IMR-90 (cell line): Measurements from ENCODE around the gene HCFC1. TPM values are rescaled to one million over a fixed set of nuclear protein-coding genes. Genes with fewer than 3 reads are reported as not detected.
"Not testable (repeated sequence)": the region's sequence is repeated elsewhere in the genome, so short reads cannot be mapped to it uniquely, and the experiment has no call there.

Experiments used
- ATAC-seq: fragments of 200-7000 bp; cut with Tn5 transposase; 2 replicates; pipeline ENCODE4 v1.9.1; 2020; ENCODE audit warnings: low read depth, mild to moderate bottlenecking, moderate library complexity
- BruUV-seq: library from RNA; stranded (reverse); fragments of 400-500 nt; replicated peaks from 2 replicates; lab custom pipeline; 2021; lab: Mats Ljungman, UMichigan
- CTCF ChIA-PET: fragments of 300-600 bp; formaldehyde crosslinking; extraction: SDS; loops from one replicate; lab custom pipeline; 2021; ENCODE audit warnings: antibody characterized with exemption; lab: Yijun Ruan, JAX
- POLR2A ChIA-PET: fragments of 300-600 bp; sonication (Branson Sonifier 250); formaldehyde crosslinking; loops from one replicate; lab custom pipeline; 2022; ENCODE audit warnings: antibody characterized with exemption; ENCODE audit not compliant: unreplicated experiment; lab: Charles Lee
- DNase-seq: peaks from one replicate; pipeline ENCODE4 v3.0.0; 2013
- H2AFZ ChIP-seq: replicated peaks from 2 replicates; pipeline ENCODE3; 2013; ENCODE audit warnings: low read length, mild to moderate bottlenecking; ENCODE audit not compliant: poor library complexity
- H2AK5ac ChIP-seq: 2 replicates; pipeline ENCODE4 v1.6.1; 2013; ENCODE audit warnings: low read depth, low read length, inconsistent platforms
- H2AK9ac ChIP-seq: replicated peaks from 2 replicates; pipeline ENCODE3; 2013; ENCODE audit warnings: mild to moderate bottlenecking, low read depth, low read length, moderate library complexity; ENCODE audit not compliant: poor library complexity
- H2BK120ac ChIP-seq: 2 replicates; pipeline ENCODE4 v1.6.1; 2013; ENCODE audit warnings: low read depth, low read length, inconsistent platforms
- H2BK15ac ChIP-seq: 3 replicates; pipeline ENCODE4 v1.6.1; 2013; ENCODE audit warnings: low read depth, low read length, inconsistent platforms
- H2BK20ac ChIP-seq: 2 replicates; pipeline ENCODE4 v1.6.1; 2013; ENCODE audit warnings: low read depth, mild to moderate bottlenecking, inconsistent platforms, low read length, moderate library complexity
- H2BK5ac ChIP-seq: 2 replicates; pipeline ENCODE4 v1.6.1; 2013; ENCODE audit warnings: mild to moderate bottlenecking, low read depth, low read length, inconsistent platforms; ENCODE audit not compliant: poor library complexity, severe bottlenecking
- H3K14ac ChIP-seq: replicated peaks from 2 replicates; pipeline ENCODE4 v1.6.1; 2013; ENCODE audit warnings: low read depth, low read length, inconsistent platforms
- H3K18ac ChIP-seq: 2 replicates; pipeline ENCODE4 v1.6.1; 2013; ENCODE audit warnings: low read depth, low read length, control low read depth
- H3K23ac ChIP-seq: 2 replicates; pipeline ENCODE4 v1.6.1; 2013; ENCODE audit warnings: low read depth, low read length, inconsistent platforms
- H3K27ac ChIP-seq: 2 replicates; pipeline ENCODE4 v1.5.1; 2013; ENCODE audit warnings: mild to moderate bottlenecking, control low read depth, low read length; ENCODE audit not compliant: insufficient read depth
- H3K27me3 ChIP-seq: 2 replicates; pipeline ENCODE4 v1.6.1; 2013; ENCODE audit warnings: low read length; ENCODE audit not compliant: control insufficient read depth, insufficient read depth
- H3K36me3 ChIP-seq: 2 replicates; pipeline ENCODE4 v1.6.1; 2013; ENCODE audit warnings: low read length, mixed read lengths; ENCODE audit not compliant: control insufficient read depth, insufficient read depth
- H3K4ac ChIP-seq: 2 replicates; pipeline ENCODE4 v1.6.1; 2013; ENCODE audit warnings: low read depth, low read length, inconsistent platforms
- H3K4me1 ChIP-seq: 2 replicates; pipeline ENCODE4 v1.6.1; 2013; ENCODE audit warnings: low read length, mixed read lengths; ENCODE audit not compliant: control insufficient read depth, insufficient read depth
- H3K4me2 ChIP-seq: 2 replicates; pipeline ENCODE4 v1.6.1; 2013; ENCODE audit warnings: low read depth, mild to moderate bottlenecking, control low read depth, low read length, moderate library complexity
- H3K4me3 ChIP-seq: 2 replicates; pipeline ENCODE4 v1.5.1; 2013; ENCODE audit warnings: low read depth, mild to moderate bottlenecking, control low read depth, low read length, moderate library complexity; ENCODE audit not compliant: insufficient read depth
- H3K56ac ChIP-seq: 2 replicates; pipeline ENCODE4 v1.6.1; 2013; ENCODE audit warnings: low read length, inconsistent platforms; ENCODE audit not compliant: insufficient read depth; ENCODE audit errors: extremely low read depth
- H3K79me1 ChIP-seq, 2 experiments: 2 replicates each; pipeline ENCODE4 v1.6.1; 2013; ENCODE audit warnings: low read length in 2 of 2, inconsistent platforms in 1 of 2, low read depth in 1 of 2
- H3K9ac ChIP-seq: 2 replicates; pipeline ENCODE4 v1.6.1; 2013; ENCODE audit warnings: low read depth, low read length, control low read depth
- H3K9me1 ChIP-seq: 2 replicates; pipeline ENCODE4 v1.6.1; 2013; ENCODE audit warnings: low read length, inconsistent platforms; ENCODE audit not compliant: insufficient read depth
- H3K9me3 ChIP-seq: 2 replicates; pipeline ENCODE4 v1.6.1; 2013; ENCODE audit warnings: low read length; ENCODE audit not compliant: control insufficient read depth, insufficient read depth
- H4K20me1 ChIP-seq: 2 replicates; pipeline ENCODE4 v1.6.1; 2013; ENCODE audit warnings: low read length, inconsistent platforms; ENCODE audit not compliant: insufficient read depth
- H4K5ac ChIP-seq: 2 replicates; pipeline ENCODE4 v1.6.1; 2013; ENCODE audit warnings: mild to moderate bottlenecking, low read depth, low read length, control low read depth
- H4K8ac ChIP-seq, 2 experiments: 2 replicates each; pipeline ENCODE4 v1.6.1; 2013; ENCODE audit warnings: low read depth in 2 of 2, low read length in 2 of 2, control low read depth in 1 of 2, inconsistent platforms in 1 of 2
- H4K91ac ChIP-seq: 2 replicates; pipeline ENCODE4 v1.6.1; 2013; ENCODE audit warnings: low read depth, low read length, inconsistent platforms; ENCODE audit not compliant: insufficient read depth
- CEBPB ChIP-seq: IDR thresholded peaks from 2 replicates; pipeline ENCODE4 v1.6.1; 2012; ENCODE audit warnings: low read depth, low read length, improper control_type of control experiment
- CTCF ChIP-seq: conservative IDR thresholded peaks from 2 replicates; pipeline ENCODE4 v1.5.1; 2012; ENCODE audit warnings: mild to moderate bottlenecking, low read depth, low read length, improper control_type of control experiment
- FOS ChIP-seq: fragments of 150-350 bp; IDR thresholded peaks from 2 replicates; pipeline ENCODE4 v1.6.1; 2016; ENCODE audit warnings: low read depth, low read length
- MAFK ChIP-seq: IDR thresholded peaks from 2 replicates; pipeline ENCODE4 v1.6.1; 2012; ENCODE audit warnings: low read depth, low read length, improper control_type of control experiment
- RAD21 ChIP-seq: IDR thresholded peaks from 2 replicates; pipeline ENCODE4 v1.6.1; 2012; ENCODE audit warnings: low read length, improper control_type of control experiment
- RCOR1 ChIP-seq: IDR thresholded peaks from 2 replicates; pipeline ENCODE4 v1.6.1; 2012; ENCODE audit warnings: mild to moderate bottlenecking, low read length, improper control_type of control experiment; ENCODE audit not compliant: insufficient replicate concordance
- RFX5 ChIP-seq: IDR thresholded peaks from 2 replicates; pipeline ENCODE4 v1.8.0; 2012; ENCODE audit warnings: low read depth, mild to moderate bottlenecking, low read length, moderate library complexity
- whole genome bisulfite sequencing, 2 experiments: methylation state at CpG; one replicate each; pipeline versions ENCODE4 v1.1.5 to v1.1.7; 2013; ENCODE audit warnings: missing lambda C conversion rate in 2 of 2; ENCODE audit not compliant: insufficient read length in 1 of 2; ENCODE audit errors: extremely low coverage in 2 of 2; 5-methylcytosine and 5-hydroxymethylcytosine counted together
- dilution Hi-C: fragments of 300-500 bp; cut with HindIII; formaldehyde crosslinking; loops from one replicate; pipeline ENCODE4 v1.14.3; 2018; ENCODE audit warnings: low sequenced_read_pairs; ENCODE audit not compliant: unreplicated experiment
- in situ Hi-C: fragments of 300-500 bp; cut with MboI; formaldehyde crosslinking; loops from 3 replicates; pipeline ENCODE4 v1.14.3; 2019; ENCODE audit warnings: low sequenced_read_pairs, inconsistent platforms, mixed read lengths
- intact Hi-C: fragments of 100-400 bp; cut with micrococcal nuclease; formaldehyde crosslinking; loops from 2 replicates; pipeline ENCODE4 v1.10.0; 2022
- polyA plus RNA-seq, 3 experiments: library from polyadenylated mRNA; depleted of rRNA; stranded (reverse); fragments of >200 nt; gene quantifications; 2 replicates each; pipeline ENCODE4 v1.2.3, GENCODE V29; 2012; ENCODE audit warnings: low replicate concordance in 1 of 3
- total RNA-seq: library from RNA; depleted of rRNA; stranded (reverse); fragments of >200 nt; gene quantifications from 2 replicates; pipeline ENCODE4 v1.2.3, GENCODE V29; 2012

HCFC1 gene
- total and polyA plus RNA-seq, 2 of the 4 experiments (the other 2 are of a cell fraction): 3.2 to 17.6 TPM

- BruUV-seq: no TSS peak
- H3K56ac ChIP-seq: no peak overlapping the region
- no peak overlapping the region for H3K27ac ChIP-seq
- H3K36me3 ChIP-seq: no peaks in the 10 kb centered on the region
- H3K9ac ChIP-seq: no peak overlapping the region
- no peak overlapping the region for H2BK20ac ChIP-seq
- H2BK15ac ChIP-seq: no peak overlapping the region
- H3K18ac ChIP-seq: no peak overlapping the region
- H2AK5ac ChIP-seq: no peak overlapping the region
- no peak overlapping the region for H2AFZ ChIP-seq
- no peak for ATAC-seq
- no peak overlapping the region for H3K4ac ChIP-seq
- dilution Hi-C loops: no loop called here
- H2AK9ac ChIP-seq: no peak overlapping the region
- POLR2A ChIA-PET: no interaction called here
- H3K14ac ChIP-seq: no peak overlapping the region
- H2BK120ac ChIP-seq: no peak overlapping the region
- in situ Hi-C loops: no loop called here
- CTCF ChIA-PET: no interaction called here
- no peak overlapping the region for H4K8ac ChIP-seq
- no peak overlapping the region for H2BK5ac ChIP-seq
- H4K20me1 ChIP-seq: no peaks in the 10 kb centered on the region
- no peaks in the 10 kb centered on the region; the same call in 1 of the 2 replicates for H3K27me3 ChIP-seq
- no peaks in the 10 kb centered on the region for H3K4me1 ChIP-seq
- 96% methylated on average over 4 of the region's 8 CpGs; no CpG with 5 or more reads in 1 of the 2 experiments for WGBS, 2 experiments
- no peak overlapping the region for H4K5ac ChIP-seq
- TF ChIP-seq CEBPB (no peak), MAFK (no peak), RCOR1 (no peak), RAD21 (no peak), RFX5 (no peak), FOS (no peak), CTCF (no peak)
- no peaks in the 10 kb centered on the region for H3K9me1 ChIP-seq
- H3K4me2 ChIP-seq: no peak overlapping the region
- H3K9me3 ChIP-seq: no peaks in the 10 kb centered on the region
- intact Hi-C loops: no loop called here
- no peak for DNase-seq
- no peak overlapping the region for H3K23ac ChIP-seq
- H3K79me1 ChIP-seq: no peaks in the 10 kb centered on the region
- no peak overlapping the region for H3K4me3 ChIP-seq
- no peak overlapping the region for H4K91ac ChIP-seq
Observed at GRCh38 chrX:153995504-153995903, 23.9 kb upstream of the HCFC1 start.

DNA sequence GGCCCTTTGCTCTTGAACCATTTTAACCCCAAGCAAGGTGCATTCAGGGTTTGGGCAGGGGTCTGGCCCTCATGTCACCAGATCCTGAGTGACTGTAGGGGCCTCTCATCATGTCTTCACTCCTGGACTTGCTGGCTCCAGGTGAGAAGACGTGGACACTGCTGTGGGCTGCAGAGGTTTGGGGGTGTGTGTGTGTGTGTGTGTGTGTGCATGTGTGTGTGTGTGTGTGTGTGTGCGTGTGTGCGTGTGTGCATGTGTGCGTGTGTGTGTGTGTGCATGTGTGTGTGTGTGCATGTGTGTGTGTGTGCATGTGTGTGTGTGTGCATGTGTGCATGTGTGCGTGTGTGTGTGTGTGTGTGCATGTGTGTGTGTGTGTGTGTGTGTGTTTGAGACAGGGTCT lies 22.8 kb upstream of the HCFC1 start:
- H3K4me1 ChIP-seq, H3K9me1 ChIP-seq, H3K27ac ChIP-seq, H2BK15ac ChIP-seq, H3K4ac ChIP-seq, H4K91ac ChIP-seq, H3K18ac ChIP-seq, H2AK5ac ChIP-seq, H3K23ac ChIP-seq, H4K8ac ChIP-seq, H2BK20ac ChIP-seq, H3K9me3 ChIP-seq, H3K56ac ChIP-seq, CTCF ChIA-PET, H3K27me3 ChIP-seq, H2AK9ac ChIP-seq, H4K5ac ChIP-seq, in situ Hi-C loops, H3K4me2 ChIP-seq, H3K14ac ChIP-seq, H2AFZ ChIP-seq, H2BK5ac ChIP-seq, H3K36me3 ChIP-seq, H3K9ac ChIP-seq, H4K20me1 ChIP-seq, H2BK120ac ChIP-seq, DNase-seq, dilution Hi-C loops, H3K79me1 ChIP-seq, H3K4me3 ChIP-seq, BruUV-seq, intact Hi-C loops, ATAC-seq, POLR2A ChIA-PET: not testable (repeated sequence)
- WGBS, 2 experiments: no CpG with 5 or more reads among the region's 5 CpGs
